Osteoblast (primary cell): ENCODE data around the gene OR10C1. TPM values are rescaled to one million over a fixed set of nuclear protein-coding genes. Genes with fewer than 3 reads are reported as not detected.

ENCODE experiments used
- DNase-seq: peaks from one replicate; pipeline ENCODE4 v3.0.0; 2011; ENCODE audit warnings: low spot score, mixed read lengths; ENCODE audit not compliant: insufficient read length; ENCODE audit errors: missing footprints
- H2AFZ ChIP-seq: 2 replicates; pipeline ENCODE4 v1.6.0; 2011; ENCODE audit warnings: mild to moderate bottlenecking, low read length
- H3K27ac ChIP-seq: 2 replicates; pipeline ENCODE4 v1.5.1; 2011; ENCODE audit warnings: mild to moderate bottlenecking, low read depth, low read length, moderate library complexity
- H3K27me3 ChIP-seq: 2 replicates; pipeline ENCODE4 v1.6.0; 2012; ENCODE audit warnings: mild to moderate bottlenecking, control low read depth, inconsistent platforms, low read length, moderate library complexity; ENCODE audit not compliant: insufficient read depth
- H3K36me3 ChIP-seq: 2 replicates; pipeline ENCODE4 v1.5.1; 2011; ENCODE audit warnings: mild to moderate bottlenecking, low read length, control low read depth, moderate library complexity; ENCODE audit not compliant: insufficient read depth
- H3K4me1 ChIP-seq: 2 replicates; pipeline ENCODE4 v1.5.1; 2011; ENCODE audit warnings: mild to moderate bottlenecking, low read length, control low read depth, moderate library complexity; ENCODE audit not compliant: insufficient read depth
- H3K4me2 ChIP-seq: 2 replicates; pipeline ENCODE4 v1.6.0; 2011; ENCODE audit warnings: mild to moderate bottlenecking, low read length; ENCODE audit not compliant: insufficient read depth
- H3K4me3 ChIP-seq: fragments of 200-600 bp; sonication (generic); 3 replicates; pipeline ENCODE4 v1.5.1; 2012; ENCODE audit warnings: mild to moderate bottlenecking, low read length, inconsistent platforms; ENCODE audit not compliant: insufficient read depth
- H3K79me2 ChIP-seq: 2 replicates; pipeline ENCODE4 v1.6.0; 2012; ENCODE audit warnings: mild to moderate bottlenecking, low read length, control low read depth, inconsistent platforms; ENCODE audit not compliant: insufficient read depth
- H3K9me3 ChIP-seq: 2 replicates; pipeline ENCODE4 v1.5.1; 2011; ENCODE audit warnings: low read depth, low read length, control low read depth
- H4K20me1 ChIP-seq: 2 replicates; pipeline ENCODE4 v1.6.0; 2012; ENCODE audit warnings: mild to moderate bottlenecking, low read length, control low read depth; ENCODE audit not compliant: insufficient read depth
- total RNA-seq: library from RNA; depleted of rRNA; stranded (reverse); fragments of >200 nt; gene quantifications from 2 replicates; pipeline ENCODE4 v1.2.3, GENCODE V29; 2012
- TF ChIP-seq, protein P1 (sequence below): IDR thresholded peaks from 2 replicates; pipeline ENCODE4 v1.5.1; 2011; ENCODE audit warnings: mild to moderate bottlenecking, low read depth, low read length, moderate library complexity; ENCODE audit errors: extremely low read depth

The OR10C1 gene
- total RNA-seq, 1 donor, result not detected

GRCh38 chr6:29487660-29488059, 48.6 kb downstream of the OR10C1 start, which contains the start of gene MAS1L:
Gene MAS1L, minus strand, starts transcription at chr6:29487956. Its CDS starts 54 bp downstream, at chr6:29487902.
- Histone ChIP-seq H3K4me3 (no peak within 1 kb of the TSS), H3K79me2 (no peaks in the 10 kb centered on the region), H2AFZ (no peak within 1 kb of the TSS), H3K27ac (no peak within 1 kb of the TSS), H3K4me2 (no peak within 1 kb of the TSS), H4K20me1 (no peaks in the 10 kb centered on the region), H3K4me1 (no peaks in the 10 kb centered on the region), H3K27me3 (no peaks in the 10 kb centered on the region), H3K36me3 (no peaks in the 10 kb centered on the region), H3K9me3 (no peaks in the 10 kb centered on the region)
- TF ChIP-seq, protein P1, sequence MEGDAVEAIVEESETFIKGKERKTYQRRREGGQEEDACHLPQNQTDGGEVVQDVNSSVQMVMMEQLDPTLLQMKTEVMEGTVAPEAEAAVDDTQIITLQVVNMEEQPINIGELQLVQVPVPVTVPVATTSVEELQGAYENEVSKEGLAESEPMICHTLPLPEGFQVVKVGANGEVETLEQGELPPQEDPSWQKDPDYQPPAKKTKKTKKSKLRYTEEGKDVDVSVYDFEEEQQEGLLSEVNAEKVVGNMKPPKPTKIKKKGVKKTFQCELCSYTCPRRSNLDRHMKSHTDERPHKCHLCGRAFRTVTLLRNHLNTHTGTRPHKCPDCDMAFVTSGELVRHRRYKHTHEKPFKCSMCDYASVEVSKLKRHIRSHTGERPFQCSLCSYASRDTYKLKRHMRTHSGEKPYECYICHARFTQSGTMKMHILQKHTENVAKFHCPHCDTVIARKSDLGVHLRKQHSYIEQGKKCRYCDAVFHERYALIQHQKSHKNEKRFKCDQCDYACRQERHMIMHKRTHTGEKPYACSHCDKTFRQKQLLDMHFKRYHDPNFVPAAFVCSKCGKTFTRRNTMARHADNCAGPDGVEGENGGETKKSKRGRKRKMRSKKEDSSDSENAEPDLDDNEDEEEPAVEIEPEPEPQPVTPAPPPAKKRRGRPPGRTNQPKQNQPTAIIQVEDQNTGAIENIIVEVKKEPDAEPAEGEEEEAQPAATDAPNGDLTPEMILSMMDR, result no peak
- DNase-seq, result no peak

- no peaks in the 10 kb centered on the region for H3K79me2 ChIP-seq
- H3K36me3 ChIP-seq, result no peaks in the 10 kb centered on the region
- no peak overlapping the region for H2AFZ ChIP-seq
- no peaks in the 10 kb centered on the region for H4K20me1 ChIP-seq
- H3K9me3 ChIP-seq, result no peaks in the 10 kb centered on the region
- no peaks in the 10 kb centered on the region for H3K27me3 ChIP-seq
- TF ChIP-seq, protein P1, result no peak
- no peak overlapping the region for H3K4me2 ChIP-seq
- no peaks in the 10 kb centered on the region for H3K4me1 ChIP-seq
- DNase-seq, result no peak
- no peak overlapping the region for H3K4me3 ChIP-seq
- no peak overlapping the region for H3K27ac ChIP-seq
Measured at GRCh38 chr6:29488874-29489273, 49.8 kb downstream of the OR10C1 start.

DNA sequence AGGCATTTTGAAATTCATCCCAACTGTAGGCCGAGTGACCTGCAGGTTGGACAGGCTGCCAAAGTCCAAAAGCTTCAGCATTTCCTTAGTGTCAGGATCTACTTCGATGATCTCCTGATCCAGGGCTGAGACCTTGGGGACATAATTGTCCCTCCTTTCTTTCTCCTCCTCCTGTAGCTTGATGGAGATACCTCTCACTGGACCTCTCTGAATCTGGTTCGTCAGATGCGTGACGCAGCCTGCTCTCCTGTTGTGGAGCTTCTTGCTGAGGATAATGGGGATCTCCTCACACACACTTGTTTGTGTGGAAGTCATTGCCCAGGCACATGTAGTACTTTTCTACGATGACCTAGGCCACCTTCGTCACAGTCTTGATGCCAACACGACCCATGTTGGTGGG, 50.2 kb downstream of the OR10C1 start:
- Histone ChIP-seq H3K27me3 (no peaks in the 10 kb centered on the region), H3K4me2 (no peak overlapping the region), H3K79me2 (no peaks in the 10 kb centered on the region), H3K27ac (no peak overlapping the region), H3K4me3 (no peak overlapping the region), H3K9me3 (no peaks in the 10 kb centered on the region), H4K20me1 (no peaks in the 10 kb centered on the region), H3K36me3 (no peaks in the 10 kb centered on the region), H2AFZ (no peak overlapping the region), H3K4me1 (no peaks in the 10 kb centered on the region)
- TF ChIP-seq, protein P1, result no peak
- no peak for DNase-seq

DNA sequence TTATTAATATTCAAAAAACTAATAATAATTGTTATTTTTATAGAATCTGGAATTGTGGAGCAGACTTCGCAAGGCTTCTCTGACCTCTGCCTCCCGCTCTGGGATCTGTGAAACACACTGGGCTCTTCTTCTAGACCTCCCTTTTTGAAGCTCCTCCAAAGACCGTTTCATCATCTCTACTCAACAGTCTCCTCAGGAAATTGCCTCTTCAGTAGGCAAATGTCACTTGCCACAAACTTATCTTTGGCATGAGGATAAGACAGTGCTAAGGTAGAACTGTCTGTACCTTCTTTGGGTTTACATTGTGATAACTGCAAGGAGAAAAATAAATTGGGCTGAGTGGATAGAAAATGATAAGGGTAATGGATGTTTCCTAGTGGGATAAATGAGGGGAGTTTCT, 50.9 kb downstream of the OR10C1 start:
- TF ChIP-seq, protein P1, result no peak

More for the DNA sequence above, 50.9 kb downstream of the OR10C1 start:
- no peak overlapping the region for H2AFZ ChIP-seq
- no peak for DNase-seq
- H4K20me1 ChIP-seq, result no peaks in the 10 kb centered on the region
- no peaks in the 10 kb centered on the region for H3K79me2 ChIP-seq
- H3K9me3 ChIP-seq, result no peaks in the 10 kb centered on the region
- H3K36me3 ChIP-seq, result no peaks in the 10 kb centered on the region
- H3K4me3 ChIP-seq, result no peak overlapping the region
- H3K4me2 ChIP-seq, result no peak overlapping the region
- H3K4me1 ChIP-seq, result no peaks in the 10 kb centered on the region
- H3K27me3 ChIP-seq, result no peaks in the 10 kb centered on the region
- H3K27ac ChIP-seq, result no peak overlapping the region
